ENCODE results near the gene CTNND2.

CTNND2 gene

GRCh38 chr5:11692636-11693035 is 211.6 kb downstream of the CTNND2 start:
- TF ChIP-seq CTCF (IDR thresholded peaks at IDR 0.05; ENCODE audit: low read length, missing control alignments), result no peak
- no peak for DNase-seq (ENCODE audit: low read depth)
- H3K4me3 ChIP-seq (replicated peaks; ENCODE audit: low read depth, low read length), result no peak overlapping the region

- no peak for DNase-seq (ENCODE audit: low read depth)
- H3K4me3 ChIP-seq (replicated peaks; ENCODE audit: low read depth, low read length), result no peak overlapping the region
- no peak for TF ChIP-seq CTCF (IDR thresholded peaks at IDR 0.05; ENCODE audit: low read length, missing control alignments)
Measured at GRCh38 chr5:11687498-11687897, 216.7 kb downstream of the CTNND2 start.

- H3K4me3 ChIP-seq (replicated peaks; ENCODE audit: low read depth, low read length), result no peak overlapping the region
- TF ChIP-seq CTCF (IDR thresholded peaks at IDR 0.05; ENCODE audit: low read length, missing control alignments), result no peak
- DNase-seq (ENCODE audit: low read depth), result no peak
Measured at GRCh38 chr5:11684607-11685006, 219.6 kb downstream of the CTNND2 start.

- TF ChIP-seq CTCF (IDR thresholded peaks at IDR 0.05; ENCODE audit: low read length, missing control alignments), result no peak
- DNase-seq (ENCODE audit: low read depth), result no peak
- H3K4me3 ChIP-seq (replicated peaks; ENCODE audit: low read depth, low read length), result no peak overlapping the region
Measured at GRCh38 chr5:11683666-11684065, 220.6 kb downstream of the CTNND2 start.

- no peak for DNase-seq (ENCODE audit: low read depth)
- TF ChIP-seq CTCF (IDR thresholded peaks at IDR 0.05; ENCODE audit: low read length, missing control alignments), result no peak
- no peak overlapping the region for H3K4me3 ChIP-seq (replicated peaks; ENCODE audit: low read depth, low read length)
Measured at GRCh38 chr5:11681796-11682195, 222.4 kb downstream of the CTNND2 start.

GRCh38 chr5:11679676-11680075 is 224.6 kb downstream of the CTNND2 start:
- TF ChIP-seq CTCF (IDR thresholded peaks at IDR 0.05; ENCODE audit: low read length, missing control alignments), result no peak
- no peak overlapping the region for H3K4me3 ChIP-seq (replicated peaks; ENCODE audit: low read depth, low read length)
- DNase-seq (ENCODE audit: low read depth), result no peak

- no peak for TF ChIP-seq CTCF (IDR thresholded peaks at IDR 0.05; ENCODE audit: low read length, missing control alignments)
- no peak overlapping the region for H3K4me3 ChIP-seq (replicated peaks; ENCODE audit: low read depth, low read length)
- no peak for DNase-seq (ENCODE audit: low read depth)
Measured at GRCh38 chr5:11675184-11675583, 229.1 kb downstream of the CTNND2 start.
